WTC11 (cell line): ENCODE measurements around the gene BMP7. TPM values are rescaled to one million over a fixed set of nuclear protein-coding genes. Genes with fewer than 3 reads are reported as not detected.
A peak's percentile ranks its signal among the peaks of the same experiment; 100 is the strongest.

ENCODE experiments used
- ATAC-seq: fragments of 200-7000 bp; cut with Tn5 transposase; 2 replicates; pipeline ENCODE4 v1.10.0; 2021; ENCODE audit warnings: mild to moderate bottlenecking, moderate library complexity
- CTCF ChIA-PET: fragments of 300-600 bp; sonication (Branson Sonifier 250); formaldehyde crosslinking; loops from one replicate; lab custom pipeline; 2021; ENCODE audit warnings: antibody characterized with exemption; lab: Charles Lee
- POLR2A ChIA-PET: fragments of 350-600 bp; sonication (Branson Sonifier 250); formaldehyde crosslinking; loops from one replicate; lab custom pipeline; 2021; ENCODE audit warnings: antibody characterized with exemption; lab: Charles Lee
- DNase-seq: peaks from one replicate; pipeline ENCODE4 v3.0.0; 2021; ENCODE audit warnings: low spot score
- H3K27ac Mint-ChIP-seq: 2 replicates; pipeline ENCODE4 v1.8.0; 2021; ENCODE audit warnings: mixed read lengths
- H3K27me3 Mint-ChIP-seq: 2 replicates; pipeline ENCODE4 v1.8.0; 2021; ENCODE audit warnings: low read depth, mild to moderate bottlenecking, moderate library complexity, mixed read lengths
- H3K36me3 Mint-ChIP-seq: 2 replicates; pipeline ENCODE4 v1.8.0; 2021; ENCODE audit warnings: mixed read lengths
- H3K4me1 Mint-ChIP-seq: 2 replicates; pipeline ENCODE4 v1.8.0; 2022; ENCODE audit warnings: mixed read lengths
- H3K4me3 Mint-ChIP-seq: 2 replicates; pipeline ENCODE4 v1.8.0; 2021; ENCODE audit warnings: mild to moderate bottlenecking, moderate library complexity, mixed read lengths
- H3K9me3 Mint-ChIP-seq: 2 replicates; pipeline ENCODE4 v1.8.0; 2021; ENCODE audit warnings: mixed read lengths
- AFF4 ChIP-seq: sonication (generic); formaldehyde crosslinking; IDR thresholded peaks from 2 replicates; pipeline ENCODE4 v1.8.1; 2023; ENCODE audit warnings: mild to moderate bottlenecking, missing genetic modification reagents, borderline replicate concordance
- ATF3 ChIP-seq: sonication (generic); formaldehyde crosslinking; conservative IDR thresholded peaks from 2 replicates; pipeline ENCODE4 v1.8.1; 2022; ENCODE audit warnings: mild to moderate bottlenecking, missing genetic modification reagents
- CREM ChIP-seq: sonication (generic); formaldehyde crosslinking; IDR thresholded peaks from 2 replicates; pipeline ENCODE4 v1.8.1; 2022; ENCODE audit warnings: mild to moderate bottlenecking, missing genetic modification reagents, moderate library complexity
- CTCF ChIP-seq: fragments of 200-600 bp; IDR thresholded peaks from 2 replicates; pipeline ENCODE4 v1.8.0; 2022; ENCODE audit warnings: antibody characterized with exemption
- GRHL2 ChIP-seq: fragments of 250-450 bp; sonication (Bioruptor Pico); IDR thresholded peaks from 2 replicates; pipeline ENCODE4 v1.8.0; 2022; ENCODE audit warnings: mild to moderate bottlenecking, moderate library complexity; ENCODE audit not compliant: insufficient replicate concordance, severe bottlenecking
- IRF1 ChIP-seq: sonication (generic); formaldehyde crosslinking; IDR thresholded peaks from 2 replicates; pipeline ENCODE4 v1.8.0; 2023; ENCODE audit warnings: missing genetic modification reagents
- MAX ChIP-seq: sonication (generic); formaldehyde crosslinking; IDR thresholded peaks from 2 replicates; pipeline ENCODE4 v1.8.0; 2022; ENCODE audit warnings: mild to moderate bottlenecking, missing genetic modification reagents
- NFATC4 ChIP-seq: fragments of 250-450 bp; sonication (Bioruptor Pico); IDR thresholded peaks from 2 replicates; pipeline ENCODE4 v1.9.0; 2021; ENCODE audit warnings: mild to moderate bottlenecking
- PRRX2 ChIP-seq: fragments of 250-450 bp; sonication (Bioruptor Pico); IDR thresholded peaks from 2 replicates; pipeline ENCODE4 v1.8.0; 2021; ENCODE audit warnings: mild to moderate bottlenecking
- RORB ChIP-seq: fragments of 250-450 bp; sonication (Bioruptor Pico); IDR thresholded peaks from 2 replicates; pipeline ENCODE4 v1.9.0; 2021; ENCODE audit warnings: mild to moderate bottlenecking
- TCF7 ChIP-seq: sonication (generic); formaldehyde crosslinking; IDR thresholded peaks from 2 replicates; pipeline ENCODE4 v1.8.0; 2022; ENCODE audit warnings: mild to moderate bottlenecking, low read depth, missing genetic modification reagents, moderate library complexity
- TP53 ChIP-seq: sonication (generic); formaldehyde crosslinking; IDR thresholded peaks from 2 replicates; pipeline ENCODE4 v1.8.1; 2023; ENCODE audit warnings: mild to moderate bottlenecking, missing genetic modification reagents
- ZNF219 ChIP-seq: sonication (generic); formaldehyde crosslinking; IDR thresholded peaks from 2 replicates; pipeline ENCODE4 v1.8.0; 2023; ENCODE audit warnings: missing genetic modification reagents, mild to moderate bottlenecking, borderline replicate concordance
- ZNF232 ChIP-seq: sonication (generic); formaldehyde crosslinking; IDR thresholded peaks from 2 replicates; pipeline ENCODE4 v1.8.0; 2022; ENCODE audit warnings: mild to moderate bottlenecking, missing genetic modification reagents
- ZNF263 ChIP-seq: sonication (generic); formaldehyde crosslinking; IDR thresholded peaks from 2 replicates; pipeline ENCODE4 v1.8.1; 2022; ENCODE audit warnings: low read depth, mild to moderate bottlenecking, moderate library complexity, missing genetic modification reagents
- ZNF423 ChIP-seq: fragments of 250-450 bp; sonication (Bioruptor Pico); IDR thresholded peaks from 2 replicates; pipeline ENCODE4 v2.1.2; 2022; ENCODE audit warnings: mild to moderate bottlenecking, moderate library complexity
- ZNF425 ChIP-seq: fragments of 250-450 bp; sonication (Bioruptor Pico); conservative IDR thresholded peaks from 2 replicates; pipeline ENCODE4 v1.9.0; 2021; ENCODE audit warnings: mild to moderate bottlenecking
- total RNA-seq: library from RNA; stranded (reverse); gene quantifications from 3 replicates; pipeline ENCODE4 v1.2.3, GENCODE V29; 2021

The BMP7 gene
- total RNA-seq, 1 experiment from 2014 or later = 40.7 TPM

- TF ChIP-seq ZNF232 (CRISPR knock-in tag) (no peak), ZNF219 (CRISPR knock-in tag) (no peak), RORB (CRISPR knock-in tag) (no peak), ZNF425 (CRISPR knock-in tag) (no peak), TP53 (no peak), ZNF423 (CRISPR knock-in tag) (no peak)
Observed at GRCh38 chr20:57292611-57293010, 26.2 kb upstream of the BMP7 start (continued).

- Mint-ChIP-seq H3K27me3 (peaks cover 4% of the 10 kb centered on the region), H3K4me1 (peaks cover 47% of the 10 kb centered on the region), H3K27ac (no peak overlapping the region), H3K9me3 (no peaks in the 10 kb centered on the region), H3K36me3 (no peaks in the 10 kb centered on the region), H3K4me3 (no peak overlapping the region)
- POLR2A ChIA-PET = no interaction called here
- no peak for DNase-seq
- CTCF ChIA-PET = interaction anchor here (0.6 to 2.1 kb wide), 15 partner anchors 10 to 111 kb away, joined by 3 to 10 read pairs (median 4); partner anchors contain the start of gene SPO11
- TF ChIP-seq ZNF263 (CRISPR knock-in tag) (no peak), ZNF219 (CRISPR knock-in tag) (no peak), TCF7 (CRISPR knock-in tag) (no peak), NFATC4 (CRISPR knock-in tag) (no peak), IRF1 (CRISPR knock-in tag) (no peak), ATF3 (CRISPR knock-in tag) (no peak), CREM (CRISPR knock-in tag) (no peak), MAX (CRISPR knock-in tag) (no peak), GRHL2 (no peak), AFF4 (CRISPR knock-in tag) (no peak)
- TF ChIP-seq, all 79 proteins: peak for 0
- no peak for ATAC-seq
Observed at GRCh38 chr20:57291694-57292093, 25.3 kb upstream of the BMP7 start.

- TF ChIP-seq PRRX2 (CRISPR knock-in tag) (no peak), CTCF (0 out of 2 replicates have a peak, but pooled peaks have one; percentile 30)
- ChIA-PET CTCF (interaction anchor here (0.6 to 2.6 kb wide), 17 partner anchors 9 to 199 kb away, joined by 3 to 11 read pairs (median 5); partner anchors contain the start of gene SPO11), POLR2A (interaction anchor here (0.6 kb wide), 1 partner anchor 11 kb away, joined by 3 read pairs; no protein-coding TSS in a partner anchor)
- Mint-ChIP-seq H3K27me3 (peaks cover 4% of the 10 kb centered on the region), H3K36me3 (no peaks in the 10 kb centered on the region), H3K9me3 (no peaks in the 10 kb centered on the region), H3K27ac (no peak overlapping the region), H3K4me1 (peaks cover 47% of the 10 kb centered on the region), H3K4me3 (no peak overlapping the region)
- ATAC-seq (peak; percentile 94), DNase-seq (peak; percentile 66)
Observed at GRCh38 chr20:57291003-57291402, 24.6 kb upstream of the BMP7 start.
